GM21737 (cell line): ENCODE results near the gene CEP83.

Source experiments
- ATAC-seq: cut with Tn5 transposase; IDR thresholded peaks from one replicate; pipeline ENCODE4 v1.9.1; 2021; ENCODE audit warnings: mild to moderate bottlenecking, moderate library complexity; ENCODE audit not compliant: unreplicated experiment

CEP83 gene

DNA sequence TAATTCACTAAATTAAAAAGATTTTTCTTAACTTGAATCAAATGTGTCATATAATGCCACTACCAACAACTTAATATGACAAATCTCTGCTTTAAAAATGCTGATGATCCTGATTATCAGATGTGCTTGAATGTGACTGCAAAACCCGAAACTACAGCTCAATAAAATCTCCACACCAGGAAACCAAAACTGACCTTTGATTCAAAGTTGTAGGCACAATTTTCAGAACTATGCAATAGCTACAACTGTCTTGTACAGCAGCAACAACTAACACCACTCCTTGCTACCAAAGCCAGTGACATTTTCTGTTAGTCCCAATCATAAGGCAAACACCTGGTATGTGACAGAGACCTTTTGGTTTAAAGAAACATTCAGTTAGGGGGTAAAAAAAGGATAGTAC, 147.3 kb downstream of the CEP83 start:
- no peak for ATAC-seq

GRCh38 chr12:94309373-94309772, 150.3 kb downstream of the CEP83 start:
- peak; percentile 72 for ATAC-seq

- no peak for ATAC-seq
These were observed 151.1 kb downstream of the CEP83 start for GRCh38 chr12:94308612-94309011.

GRCh38 chr12:94305130-94305957, 154.3 kb downstream of the CEP83 start:
- no peak for ATAC-seq

DNA sequence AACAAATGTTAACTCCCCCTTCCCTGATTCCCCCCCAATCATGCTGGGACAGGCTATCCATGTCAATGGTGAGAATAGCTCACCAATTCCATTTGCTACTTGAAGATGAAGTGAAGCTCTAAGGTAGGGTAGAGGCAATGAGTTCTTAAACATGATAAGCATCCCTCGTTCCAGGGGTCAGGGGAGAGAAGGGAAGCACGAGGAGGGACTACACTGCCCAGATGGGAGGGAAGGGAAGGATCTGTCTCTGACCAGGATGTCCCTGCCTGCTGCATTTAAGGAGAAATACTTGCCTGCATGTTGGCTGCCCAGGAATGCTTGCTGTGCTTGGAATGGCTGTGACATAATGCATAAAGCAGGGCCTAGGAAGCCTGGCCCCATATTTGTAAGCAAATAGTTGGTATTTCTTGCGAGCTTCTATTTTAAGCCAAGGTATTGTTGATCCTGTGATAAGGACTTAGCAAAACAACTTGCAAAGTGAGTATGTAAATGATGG, 155.1 kb downstream of the CEP83 start:
- ATAC-seq, result no peak

GRCh38 chr12:94304012-94304411, 155.7 kb downstream of the CEP83 start:
- ATAC-seq, result no peak

GRCh38 chr12:94299846-94300245, 159.8 kb downstream of the CEP83 start:
- ATAC-seq, result no peak

DNA sequence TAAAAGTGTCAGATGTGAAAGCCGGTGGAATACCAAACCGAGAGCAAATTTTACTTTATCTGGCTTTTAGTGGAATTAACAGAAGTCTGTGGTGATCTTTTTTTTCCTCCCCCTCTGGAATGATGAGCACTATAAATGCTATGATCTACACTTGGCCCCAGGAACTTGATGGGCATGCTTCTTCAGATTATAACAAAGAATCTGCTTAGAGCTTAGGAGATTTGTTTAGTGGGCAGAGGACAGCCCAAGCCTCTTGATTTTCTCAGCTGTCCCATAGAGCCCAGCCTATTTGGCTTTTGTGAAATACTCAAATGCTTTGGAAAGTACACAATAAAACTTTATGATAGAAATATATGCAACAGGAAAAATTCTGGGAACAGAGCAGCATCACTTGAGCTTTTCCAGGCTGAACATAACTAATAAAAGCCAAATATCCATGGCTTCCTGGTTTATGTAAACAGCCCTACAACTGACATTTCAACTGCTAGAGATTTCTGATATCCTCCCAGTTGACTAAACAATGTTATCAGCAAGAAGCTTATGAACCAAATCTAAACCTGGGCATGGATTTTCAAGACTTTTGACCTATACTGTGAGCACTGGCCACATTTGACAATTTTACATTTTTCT, 161.7 kb downstream of the CEP83 start:
- ATAC-seq, result no peak

- no peak for ATAC-seq
These were observed 162.5 kb downstream of the CEP83 start for GRCh38 chr12:94297096-94297699.

DNA sequence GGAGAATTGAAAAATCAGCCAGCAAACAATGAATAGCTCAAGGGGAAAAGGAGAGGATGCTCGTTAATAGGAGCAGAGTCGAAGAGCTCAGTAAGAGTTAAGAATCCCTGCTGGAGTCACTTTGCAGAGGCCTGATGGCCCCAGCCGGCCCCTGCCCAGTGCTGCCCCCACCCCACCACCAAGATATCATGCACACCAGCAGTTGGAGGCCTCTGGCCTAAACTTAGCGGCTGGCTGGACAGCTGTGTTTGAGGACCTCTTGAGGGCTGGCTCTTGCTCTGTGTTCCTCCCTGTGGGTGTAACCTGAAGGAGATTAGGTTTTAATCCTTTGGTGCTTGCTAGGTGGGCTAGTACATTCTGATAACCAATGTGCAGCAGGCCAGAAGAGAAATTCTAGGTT, 169.3 kb downstream of the CEP83 start:
- no peak for ATAC-seq

DNA sequence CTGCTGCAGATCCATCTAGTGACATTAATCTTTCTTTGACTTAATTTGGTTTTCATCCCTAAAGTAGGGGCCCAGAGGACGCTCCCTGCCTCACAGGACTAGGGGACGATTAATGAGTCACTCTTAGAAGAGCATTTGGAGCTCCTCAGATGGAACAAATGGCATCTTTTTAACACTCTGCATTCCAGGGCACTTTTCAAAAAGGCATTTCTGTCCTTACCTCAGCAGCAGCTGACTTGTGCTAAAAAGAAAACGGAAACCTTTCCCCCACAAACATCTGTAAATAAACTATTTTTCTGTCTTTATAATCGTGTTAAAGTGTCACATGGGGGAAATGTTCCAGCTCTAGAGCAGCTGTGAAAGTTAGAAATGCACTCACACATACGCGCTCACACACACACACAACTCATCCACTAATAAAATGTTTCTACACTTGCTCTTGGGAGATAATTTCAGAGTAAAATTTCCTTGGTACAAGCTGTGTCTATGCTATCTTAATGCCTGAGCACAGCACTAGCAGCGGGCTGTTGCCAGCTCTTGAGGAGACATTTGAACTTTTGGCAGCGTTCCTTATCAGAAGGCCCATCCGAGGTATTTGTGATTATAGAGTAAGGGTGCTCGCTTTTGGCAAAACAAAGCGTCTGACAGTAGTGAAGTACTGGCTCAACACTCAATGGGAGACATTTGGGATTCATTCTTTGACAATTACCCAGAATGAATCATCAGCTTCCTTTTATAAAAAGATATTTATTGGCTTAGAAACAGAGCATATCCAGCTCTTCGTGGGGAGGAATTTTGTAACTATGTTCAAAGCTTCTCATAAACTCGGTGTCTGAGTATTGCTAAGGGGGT, 170.0 kb downstream of the CEP83 start:
- no peak for ATAC-seq

DNA sequence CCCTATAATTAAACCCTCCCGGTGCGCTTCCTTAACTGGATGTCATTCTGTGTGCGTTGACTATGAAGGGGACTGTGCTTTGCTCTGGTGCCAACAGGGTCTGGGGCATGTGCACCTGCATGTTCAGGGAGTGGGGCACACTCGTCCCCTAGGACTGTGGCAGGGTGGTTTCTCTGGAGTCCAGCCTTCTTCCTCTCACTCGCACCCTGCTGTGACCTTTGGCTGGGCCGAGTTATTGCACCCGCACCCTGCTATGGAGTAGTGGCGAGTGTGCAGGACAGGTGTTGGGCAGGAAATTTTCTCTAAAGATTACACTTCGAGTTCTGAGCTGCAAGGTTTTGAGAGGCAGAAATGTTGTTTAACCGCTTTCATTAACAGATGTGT, 172.4 kb downstream of the CEP83 start:
- ATAC-seq, result no peak

DNA sequence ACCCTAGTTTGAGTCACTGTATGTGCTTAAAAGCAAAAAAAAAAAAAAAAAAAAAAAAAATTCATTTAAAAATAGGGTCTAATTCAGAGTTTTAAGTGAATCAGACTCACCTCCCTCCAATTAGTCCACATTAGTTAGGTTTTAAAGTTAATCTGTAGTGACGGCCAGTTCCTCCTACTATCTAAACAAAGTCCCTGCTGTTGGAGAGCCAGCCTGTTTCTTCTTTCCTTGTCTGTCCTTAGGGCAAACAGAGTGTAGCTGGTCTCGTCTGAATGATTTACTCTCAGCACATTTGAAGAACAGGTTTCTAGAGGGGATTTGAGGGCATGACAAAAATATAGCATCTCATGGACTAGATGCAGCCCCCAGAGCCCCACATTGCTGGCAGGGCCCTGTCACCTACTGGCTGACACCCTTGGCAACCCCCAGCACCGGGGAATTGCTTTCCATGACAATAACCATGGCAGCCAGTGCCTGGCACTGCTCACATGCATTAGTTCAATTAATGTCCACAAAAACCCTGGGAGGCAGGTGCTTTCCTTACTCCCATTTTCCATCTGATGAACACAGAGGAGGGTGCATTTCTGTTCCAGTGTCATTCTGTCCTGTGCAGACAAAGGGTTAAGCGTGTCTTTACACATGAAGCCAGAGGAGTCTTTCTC, 173.0 kb downstream of the CEP83 start:
- no peak for ATAC-seq

DNA sequence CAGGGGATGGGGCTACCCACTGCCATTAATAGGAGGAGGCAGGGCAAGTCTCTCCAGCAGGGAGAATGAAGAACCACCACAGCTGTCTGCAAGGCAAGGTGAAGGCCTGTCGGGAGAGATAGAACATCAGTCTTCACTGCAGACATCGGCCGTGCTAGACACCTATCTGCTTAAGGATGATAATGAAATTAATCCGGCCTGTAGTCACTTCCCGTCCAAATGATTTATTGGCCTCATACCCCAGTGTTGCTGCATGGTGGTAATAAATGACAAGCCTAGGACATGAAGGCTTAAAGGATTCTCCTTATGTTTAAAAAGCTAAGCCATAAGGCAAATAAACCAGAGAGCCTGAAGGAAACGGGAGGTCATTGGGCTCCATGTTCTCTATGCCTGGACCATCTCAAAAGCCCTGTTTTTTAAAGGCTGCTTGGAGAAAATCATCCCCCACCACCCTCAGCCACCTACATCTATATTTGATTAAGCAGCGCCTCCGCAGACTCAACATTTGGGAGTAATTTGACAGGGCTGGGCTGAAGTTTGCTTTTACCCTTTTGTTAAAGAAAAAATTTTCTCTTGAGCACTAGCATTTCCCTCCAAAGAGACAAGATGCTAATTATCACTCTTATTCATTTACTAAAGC, 173.6 kb downstream of the CEP83 start:
- no peak for ATAC-seq

- ATAC-seq, result no peak
These were observed 174.8 kb downstream of the CEP83 start for GRCh38 chr12:94284859-94285258.

GRCh38 chr12:94284046-94284445, 175.6 kb downstream of the CEP83 start:
- ATAC-seq, result no peak

- no peak for ATAC-seq
These were observed 177.0 kb downstream of the CEP83 start for GRCh38 chr12:94282675-94283074.

GRCh38 chr12:94280063-94280462, 179.6 kb downstream of the CEP83 start:
- ATAC-seq, result no peak

DNA sequence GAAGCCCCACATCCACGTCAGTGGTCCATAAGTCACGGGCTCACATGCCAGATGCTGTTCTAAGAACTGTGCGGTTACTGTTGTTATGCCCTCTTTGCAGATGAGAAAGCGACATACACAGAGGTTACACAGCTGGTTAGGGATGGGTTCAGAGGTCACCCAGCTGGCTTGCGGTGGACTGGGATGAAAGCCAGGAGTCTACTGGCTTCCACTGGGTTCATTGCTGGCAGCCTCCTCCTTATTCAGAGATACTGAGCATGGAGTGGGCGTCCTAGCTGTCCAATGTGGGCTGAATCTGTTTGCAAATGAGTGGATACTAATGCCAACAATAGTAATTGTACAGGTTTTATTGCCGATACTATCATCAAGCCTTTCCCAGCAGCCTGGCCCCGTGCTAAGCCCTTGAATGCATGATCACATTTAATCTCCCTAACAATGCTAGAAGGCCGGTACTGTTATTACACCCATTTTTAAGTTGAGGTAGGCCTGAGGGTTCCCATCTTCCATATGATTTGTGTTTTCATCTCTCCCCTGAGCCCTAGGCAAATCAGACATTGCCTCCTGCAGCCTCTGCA, 182.2 kb downstream of the CEP83 start:
- no peak for ATAC-seq

DNA sequence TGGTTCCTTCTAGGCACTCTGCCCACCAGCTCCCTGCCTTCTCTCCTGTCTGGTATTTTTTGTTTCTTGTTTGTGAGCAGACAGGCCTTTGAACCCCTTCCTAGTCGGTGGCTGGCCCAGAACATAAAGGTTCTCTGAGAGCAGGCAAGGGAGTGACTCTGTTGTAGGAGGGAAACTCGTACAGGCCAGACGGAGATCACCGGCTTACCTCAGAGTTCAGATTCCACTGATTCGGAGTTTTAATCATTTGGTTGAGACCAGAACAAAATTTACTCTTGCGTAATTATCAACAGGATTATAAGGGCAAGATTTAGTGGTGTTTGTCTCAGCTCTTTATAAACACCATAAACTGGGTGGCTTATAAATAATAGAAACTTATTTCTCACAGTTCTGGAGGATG, 182.9 kb downstream of the CEP83 start:
- ATAC-seq, result no peak
